ENCODE data around the gene ELK4.

ELK4 gene

GRCh38 chr1:205576805-205577761 is 54.7 kb downstream of the ELK4 start:
- no peak overlapping the region for H3K4me3 ChIP-seq (ENCODE audit: low read depth, low read length)
- TF ChIP-seq CTCF (IDR thresholded peaks at IDR 0.05; ENCODE audit: borderline replicate concordance, insufficient read depth, low read depth, low read length), result no peak

- H3K4me3 ChIP-seq (ENCODE audit: low read depth, low read length), result no peak overlapping the region
- no peak for TF ChIP-seq CTCF (IDR thresholded peaks at IDR 0.05; ENCODE audit: borderline replicate concordance, insufficient read depth, low read depth, low read length)
These were observed 55.8 kb downstream of the ELK4 start for GRCh38 chr1:205576011-205576410.

- no peak overlapping the region for H3K4me3 ChIP-seq (ENCODE audit: low read depth, low read length)
- no peak for TF ChIP-seq CTCF (IDR thresholded peaks at IDR 0.05; ENCODE audit: borderline replicate concordance, insufficient read depth, low read depth, low read length)
These were observed 56.4 kb downstream of the ELK4 start for GRCh38 chr1:205575294-205575885.

GRCh38 chr1:205572421-205572820 is 59.4 kb downstream of the ELK4 start:
- no peak for TF ChIP-seq CTCF (IDR thresholded peaks at IDR 0.05; ENCODE audit: borderline replicate concordance, insufficient read depth, low read depth, low read length)
- H3K4me3 ChIP-seq (ENCODE audit: low read depth, low read length), result no peak overlapping the region

GRCh38 chr1:205571747-205572146 is 60.1 kb downstream of the ELK4 start:
- no peak for TF ChIP-seq CTCF (IDR thresholded peaks at IDR 0.05; ENCODE audit: borderline replicate concordance, insufficient read depth, low read depth, low read length)
- H3K4me3 ChIP-seq (ENCODE audit: low read depth, low read length), result no peak overlapping the region

- H3K4me3 ChIP-seq (ENCODE audit: low read depth, low read length), result no peak overlapping the region
- TF ChIP-seq CTCF (IDR thresholded peaks at IDR 0.05; ENCODE audit: borderline replicate concordance, insufficient read depth, low read depth, low read length), result no peak
These were observed 60.8 kb downstream of the ELK4 start for GRCh38 chr1:205570796-205571537.

All from GM12875 (cell line).